ENCODE data around the gene OR2S2. TPM values are rescaled to one million over a fixed set of nuclear protein-coding genes. Genes with fewer than 3 reads are reported as not detected.
A peak's percentile ranks its signal among the peaks of the same experiment; 100 is the strongest.

OR2S2 gene
- total RNA-seq, 1 experiment from 2014 or later = not detected

DNA sequence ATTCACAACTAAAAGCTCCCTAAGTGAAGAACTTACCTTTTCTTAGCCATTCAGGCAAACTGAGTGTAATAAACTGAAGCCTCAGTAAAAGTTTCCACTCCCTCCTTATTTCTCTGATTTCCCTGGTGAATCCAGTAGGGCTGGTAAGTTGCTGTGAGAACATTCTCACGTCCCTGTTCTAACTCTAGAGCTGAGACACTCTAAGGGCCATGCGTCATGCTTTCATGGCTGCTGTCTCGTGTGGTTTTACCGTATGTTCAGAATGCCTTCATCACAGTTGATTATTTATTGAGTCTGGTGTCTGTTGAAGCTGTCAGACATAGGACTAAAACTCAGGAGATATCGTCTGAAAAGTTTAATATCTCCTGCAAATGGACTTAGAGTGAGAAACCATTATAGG is 1.3 kb downstream of the OR2S2 start:
- no peak overlapping the region for H3K4me2 ChIP-seq (ENCODE audit: low read depth, low read length, poor library complexity, severe bottlenecking)
- DNase-seq = no peak
- no peaks in the 10 kb centered on the region for H3K9me2 ChIP-seq (replicated peaks; ENCODE audit: insufficient read depth, low read length)
- no peaks in the 10 kb centered on the region for H3K27me3 ChIP-seq (ENCODE audit: low read length)
- no peak overlapping the region for H2AFZ ChIP-seq (ENCODE audit: low read length)
- no peaks in the 10 kb centered on the region for H3K9me3 ChIP-seq (ENCODE audit: low read length)
- no peak overlapping the region for H3K27ac ChIP-seq (ENCODE audit: low read length)
- no peaks in the 10 kb centered on the region; the same call in 1 of the 2 replicates for H4K20me1 ChIP-seq (ENCODE audit: insufficient read depth, low read depth, low read length)
- H3K79me2 ChIP-seq (ENCODE audit: low read length) = no peaks in the 10 kb centered on the region
- H3K4me1 ChIP-seq (ENCODE audit: low read length) = no peaks in the 10 kb centered on the region
- no peak overlapping the region for H3K4me3 ChIP-seq (ENCODE audit: low read length)
- no peak overlapping the region for H3K9ac ChIP-seq (ENCODE audit: low read length)
- no peaks in the 10 kb centered on the region for H3K36me3 ChIP-seq (ENCODE audit: insufficient read depth, low read length)

DNA sequence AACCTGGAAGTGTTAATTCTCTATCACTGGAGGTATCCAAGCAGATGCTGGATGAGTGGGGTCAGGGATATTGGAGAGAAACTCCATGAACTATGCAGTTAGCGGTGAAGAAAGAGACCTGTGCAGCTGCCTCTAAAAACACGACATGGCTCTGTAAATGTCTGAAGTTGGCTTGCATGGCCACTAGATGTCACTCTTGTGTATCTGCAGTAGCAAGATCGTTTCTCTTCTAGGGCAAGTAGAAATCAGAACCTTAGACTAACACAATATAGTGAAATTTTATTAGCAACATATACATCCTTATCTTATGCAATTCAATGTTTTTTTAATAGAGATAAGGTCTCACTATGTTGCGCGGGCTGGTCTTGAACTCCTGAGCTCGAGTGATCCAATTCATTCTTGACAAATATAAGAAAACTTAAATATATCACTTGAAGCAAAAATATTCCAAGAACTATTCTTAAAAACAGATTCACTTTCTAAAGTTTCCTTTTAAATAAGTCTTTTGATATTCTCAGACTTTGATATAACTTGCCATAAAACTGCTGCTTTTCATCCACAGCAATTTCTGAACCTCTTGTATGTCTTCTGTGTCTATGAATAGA is 2.9 kb downstream of the OR2S2 start:
- H3K9ac ChIP-seq (ENCODE audit: low read length) = no peak overlapping the region
- no peak overlapping the region for H2AFZ ChIP-seq (ENCODE audit: low read length)
- H3K4me1 ChIP-seq (ENCODE audit: low read length) = no peaks in the 10 kb centered on the region
- no peaks in the 10 kb centered on the region for H4K20me1 ChIP-seq (ENCODE audit: insufficient read depth, low read depth, low read length)
- no peak overlapping the region for H3K4me3 ChIP-seq (ENCODE audit: low read length)
- no peaks in the 10 kb centered on the region for H3K79me2 ChIP-seq (ENCODE audit: low read length)
- H3K27ac ChIP-seq (ENCODE audit: low read length) = no peak overlapping the region
- H3K4me2 ChIP-seq (ENCODE audit: low read depth, low read length, poor library complexity, severe bottlenecking) = no peak overlapping the region
- no peaks in the 10 kb centered on the region for H3K9me3 ChIP-seq (ENCODE audit: low read length)
- no peaks in the 10 kb centered on the region for H3K9me2 ChIP-seq (replicated peaks; ENCODE audit: insufficient read depth, low read length)
- H3K36me3 ChIP-seq (ENCODE audit: insufficient read depth, low read length) = no peaks in the 10 kb centered on the region
- no peaks in the 10 kb centered on the region for H3K27me3 ChIP-seq (ENCODE audit: low read length)
- DNase-seq = peak; percentile 86

DNA sequence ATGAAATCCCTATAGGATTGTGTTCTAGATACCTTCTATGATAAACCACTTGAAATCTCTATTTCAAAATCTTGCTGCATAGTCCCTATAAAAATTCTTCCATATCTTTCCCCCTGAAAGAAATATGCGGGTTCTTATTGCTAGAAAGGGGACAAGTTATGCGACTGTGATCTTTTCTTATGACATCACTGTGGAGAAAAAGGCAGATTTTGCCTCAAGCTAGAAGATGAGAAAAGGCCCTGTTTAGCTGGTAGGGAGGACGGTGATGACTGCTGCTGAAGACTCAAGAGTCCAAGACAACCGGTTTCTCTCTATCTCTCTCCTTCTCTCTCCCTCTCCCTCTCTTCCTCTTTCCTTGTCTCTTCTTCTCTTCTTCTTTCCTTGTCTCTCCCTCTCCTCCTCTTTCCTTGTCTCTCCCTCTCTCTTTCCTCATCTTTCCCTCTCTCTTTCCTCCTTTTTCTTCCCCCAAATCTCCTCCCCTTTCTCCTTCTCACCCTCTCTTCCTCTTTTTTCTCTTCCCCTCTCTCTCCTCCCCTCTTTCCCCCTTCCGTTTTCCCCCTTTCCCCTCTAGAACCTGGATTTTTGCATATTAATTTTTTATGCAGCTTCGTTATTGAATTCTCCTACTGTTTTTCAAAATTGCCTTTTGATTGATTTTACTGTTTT is 5.3 kb downstream of the OR2S2 start:
- Histone ChIP-seq H3K4me2 (ENCODE audit: low read depth, low read length, poor library complexity, severe bottlenecking) (no peak overlapping the region), H3K9me2 (replicated peaks; ENCODE audit: insufficient read depth, low read length) (no peaks in the 10 kb centered on the region), H3K36me3 (ENCODE audit: insufficient read depth, low read length) (no peaks in the 10 kb centered on the region), H3K9ac (ENCODE audit: low read length) (no peak overlapping the region), H3K79me2 (ENCODE audit: low read length) (no peaks in the 10 kb centered on the region), H2AFZ (ENCODE audit: low read length) (no peak overlapping the region), H3K27ac (ENCODE audit: low read length) (no peak overlapping the region), H3K4me1 (ENCODE audit: low read length) (no peaks in the 10 kb centered on the region), H4K20me1 (ENCODE audit: insufficient read depth, low read depth, low read length) (no peaks in the 10 kb centered on the region), H3K9me3 (ENCODE audit: low read length) (no peaks in the 10 kb centered on the region), H3K4me3 (ENCODE audit: low read length) (no peak overlapping the region), H3K27me3 (ENCODE audit: low read length) (no peaks in the 10 kb centered on the region)
- DNase-seq = no peak

DNA sequence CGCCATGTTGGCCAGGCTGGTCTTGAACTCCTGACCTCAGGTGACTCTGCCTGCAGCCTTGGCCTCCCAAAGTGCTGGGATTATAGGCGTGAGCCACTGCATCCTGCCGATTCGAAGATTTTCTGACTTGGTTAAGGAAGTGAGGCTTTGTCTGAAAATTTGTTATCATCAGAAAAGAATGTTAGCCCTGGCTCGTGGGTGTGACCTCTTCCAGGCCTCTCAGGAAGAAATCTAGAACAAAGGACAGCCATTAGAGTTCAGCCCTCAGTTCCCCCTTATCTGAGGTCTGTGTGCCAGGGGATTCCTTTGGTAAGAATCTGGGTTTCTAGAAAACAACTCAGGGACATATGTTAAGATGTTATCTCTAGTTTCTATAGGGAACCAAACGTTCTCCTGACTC is 6.2 kb downstream of the OR2S2 start:
- no peak overlapping the region for H3K27ac ChIP-seq (ENCODE audit: low read length)
- H3K9me2 ChIP-seq (replicated peaks; ENCODE audit: insufficient read depth, low read length) = no peaks in the 10 kb centered on the region
- H3K36me3 ChIP-seq (ENCODE audit: insufficient read depth, low read length) = no peaks in the 10 kb centered on the region
- H3K79me2 ChIP-seq (ENCODE audit: low read length) = no peaks in the 10 kb centered on the region
- H3K4me1 ChIP-seq (ENCODE audit: low read length) = no peaks in the 10 kb centered on the region
- H3K27me3 ChIP-seq (ENCODE audit: low read length) = no peaks in the 10 kb centered on the region
- DNase-seq = no peak
- no peak overlapping the region for H3K9ac ChIP-seq (ENCODE audit: low read length)
- H4K20me1 ChIP-seq (ENCODE audit: insufficient read depth, low read depth, low read length) = no peaks in the 10 kb centered on the region
- H3K4me3 ChIP-seq (ENCODE audit: low read length) = no peak overlapping the region
- H3K4me2 ChIP-seq (ENCODE audit: low read depth, low read length, poor library complexity, severe bottlenecking) = no peak overlapping the region
- no peaks in the 10 kb centered on the region for H3K9me3 ChIP-seq (ENCODE audit: low read length)
- H2AFZ ChIP-seq (ENCODE audit: low read length) = no peak overlapping the region

- Histone ChIP-seq H3K27me3 (ENCODE audit: low read length) (no peaks in the 10 kb centered on the region), H4K20me1 (ENCODE audit: insufficient read depth, low read depth, low read length) (no peaks in the 10 kb centered on the region), H3K4me3 (ENCODE audit: low read length) (no peak overlapping the region), H3K4me2 (ENCODE audit: low read depth, low read length, poor library complexity, severe bottlenecking) (no peak overlapping the region), H2AFZ (ENCODE audit: low read length) (no peak overlapping the region), H3K9ac (ENCODE audit: low read length) (no peak overlapping the region), H3K27ac (ENCODE audit: low read length) (no peak overlapping the region), H3K36me3 (ENCODE audit: insufficient read depth, low read length) (no peaks in the 10 kb centered on the region), H3K4me1 (ENCODE audit: low read length) (peaks cover 6% of the 10 kb centered on the region), H3K9me3 (ENCODE audit: low read length) (no peaks in the 10 kb centered on the region), H3K9me2 (replicated peaks; ENCODE audit: insufficient read depth, low read length) (no peaks in the 10 kb centered on the region), H3K79me2 (ENCODE audit: low read length) (no peaks in the 10 kb centered on the region)
- DNase-seq = peak; percentile 22
Measured at GRCh38 chr9:35948901-35949318, 9.0 kb downstream of the OR2S2 start.

- no peak overlapping the region for H3K9ac ChIP-seq (ENCODE audit: low read length)
- H2AFZ ChIP-seq (ENCODE audit: low read length) = no peak overlapping the region
- no peaks in the 10 kb centered on the region for H3K9me3 ChIP-seq (ENCODE audit: low read length)
- H3K36me3 ChIP-seq (ENCODE audit: insufficient read depth, low read length) = no peaks in the 10 kb centered on the region
- H3K4me3 ChIP-seq (ENCODE audit: low read length) = no peak overlapping the region
- H3K27ac ChIP-seq (ENCODE audit: low read length) = no peak overlapping the region
- no peak overlapping the region for H3K4me2 ChIP-seq (ENCODE audit: low read depth, low read length, poor library complexity, severe bottlenecking)
- no peaks in the 10 kb centered on the region for H3K27me3 ChIP-seq (ENCODE audit: low read length)
- no peaks in the 10 kb centered on the region for H3K79me2 ChIP-seq (ENCODE audit: low read length)
- H3K9me2 ChIP-seq (replicated peaks; ENCODE audit: insufficient read depth, low read length) = no peaks in the 10 kb centered on the region
- no peaks in the 10 kb centered on the region for H4K20me1 ChIP-seq (ENCODE audit: insufficient read depth, low read depth, low read length)
- peaks cover 6% of the 10 kb centered on the region for H3K4me1 ChIP-seq (ENCODE audit: low read length)
- no peak for DNase-seq
Measured at GRCh38 chr9:35948451-35948850, 9.5 kb downstream of the OR2S2 start.

GRCh38 chr9:35945341-35946018 is 12.5 kb downstream of the OR2S2 start:
- peak; percentile 82 for DNase-seq
- H3K79me2 ChIP-seq (ENCODE audit: low read length) = no peaks in the 10 kb centered on the region
- no peak overlapping the region for H3K4me3 ChIP-seq (ENCODE audit: low read length)
- peaks cover 6% of the 10 kb centered on the region for H3K4me1 ChIP-seq (ENCODE audit: low read length)
- no peak overlapping the region for H3K27ac ChIP-seq (ENCODE audit: low read length)
- H4K20me1 ChIP-seq (ENCODE audit: insufficient read depth, low read depth, low read length) = no peaks in the 10 kb centered on the region
- no peaks in the 10 kb centered on the region for H3K9me2 ChIP-seq (replicated peaks; ENCODE audit: insufficient read depth, low read length)
- peak overlapping the region; percentile 86; the same call in 1 of the 2 replicates for H2AFZ ChIP-seq (ENCODE audit: low read length)
- peak overlapping the region; percentile 52 for H3K4me2 ChIP-seq (ENCODE audit: low read depth, low read length, poor library complexity, severe bottlenecking)
- H3K36me3 ChIP-seq (ENCODE audit: insufficient read depth, low read length) = no peaks in the 10 kb centered on the region
- H3K27me3 ChIP-seq (ENCODE audit: low read length) = no peaks in the 10 kb centered on the region
- H3K9me3 ChIP-seq (ENCODE audit: low read length) = no peaks in the 10 kb centered on the region
- H3K9ac ChIP-seq (ENCODE audit: low read length) = no peak overlapping the region

- DNase-seq = no peak
- H3K9me3 ChIP-seq (ENCODE audit: low read length) = no peaks in the 10 kb centered on the region
- H3K27ac ChIP-seq (ENCODE audit: low read length) = no peak overlapping the region
- no peak overlapping the region for H3K4me2 ChIP-seq (ENCODE audit: low read depth, low read length, poor library complexity, severe bottlenecking)
- no peaks in the 10 kb centered on the region for H3K27me3 ChIP-seq (ENCODE audit: low read length)
- H3K9me2 ChIP-seq (replicated peaks; ENCODE audit: insufficient read depth, low read length) = no peaks in the 10 kb centered on the region
- no peaks in the 10 kb centered on the region for H4K20me1 ChIP-seq (ENCODE audit: insufficient read depth, low read depth, low read length)
- H3K9ac ChIP-seq (ENCODE audit: low read length) = no peak overlapping the region
- H2AFZ ChIP-seq (ENCODE audit: low read length) = no peak overlapping the region
- peaks cover 6% of the 10 kb centered on the region for H3K4me1 ChIP-seq (ENCODE audit: low read length)
- no peaks in the 10 kb centered on the region for H3K36me3 ChIP-seq (ENCODE audit: insufficient read depth, low read length)
- H3K79me2 ChIP-seq (ENCODE audit: low read length) = no peaks in the 10 kb centered on the region
- H3K4me3 ChIP-seq (ENCODE audit: low read length) = no peak overlapping the region
Measured at GRCh38 chr9:35944841-35945240, 13.1 kb downstream of the OR2S2 start.

All from Karpas-422 (cell line).